Stimulated activated CD8-positive, alpha-beta memory T cell treated with anti-CD3 and anti-CD28 coated beads, Interleukin-15, amount 100 ng/mL, for 4 hours (primary cell): ENCODE measurements around the gene HNRNPH2.
A peak's percentile ranks its signal among the peaks of the same experiment; 100 is the strongest.

Experiments used
- DNase-seq, 2 donors: peaks; one replicate each; pipeline ENCODE4 v3.0.0-alpha.2; 2020; ENCODE audit warnings: low read depth in 2 of 2

Gene HNRNPH2

GRCh38 chrX:101407748-101408531 is at the start of gene HNRNPH2, which contains the start of gene GLA:
TSS of gene HNRNPH2 (plus strand) at chrX:101408222. CDS start at chrX:101411989, 3,767 bp downstream.
TSS of gene GLA (minus strand) at chrX:101407925. CDS start at chrX:101407903, 22 bp downstream.
- DNase-seq: peak; percentile 66 to 80

GRCh38 chrX:101359966-101360365 is 48.1 kb upstream of the HNRNPH2 start:
- no peak for DNase-seq

- DNase-seq: no peak
Measured at GRCh38 chrX:101360390-101360789, 47.6 kb upstream of the HNRNPH2 start.

GRCh38 chrX:101362116-101362515 is 45.9 kb upstream of the HNRNPH2 start:
- DNase-seq: no peak

- no peak for DNase-seq
Measured at GRCh38 chrX:101362757-101363156, 45.3 kb upstream of the HNRNPH2 start.

GRCh38 chrX:101365301-101365795 is 42.7 kb upstream of the HNRNPH2 start:
- no peak for DNase-seq

GRCh38 chrX:101368800-101369199 is 39.2 kb upstream of the HNRNPH2 start:
- DNase-seq: no peak

- DNase-seq: no peak
Measured at GRCh38 chrX:101369687-101370086, 38.3 kb upstream of the HNRNPH2 start.

- no peak for DNase-seq
Measured at GRCh38 chrX:101370888-101371504, 37.0 kb upstream of the HNRNPH2 start.

- no peak for DNase-seq
Measured at GRCh38 chrX:101377547-101377946, 30.5 kb upstream of the HNRNPH2 start.

- no peak for DNase-seq
Measured at GRCh38 chrX:101383679-101384205, 24.3 kb upstream of the HNRNPH2 start.

GRCh38 chrX:101385026-101385684 is 22.9 kb upstream of the HNRNPH2 start:
- no peak for DNase-seq

GRCh38 chrX:101385795-101386541 is 22.1 kb upstream of the HNRNPH2 start, which contains the start of gene BTK:
TSS of gene BTK (minus strand) at chrX:101386191. CDS start at chrX:101375284, 10,907 bp downstream.
- DNase-seq: no peak

GRCh38 chrX:101386542-101386885 is 21.5 kb upstream of the HNRNPH2 start:
- DNase-seq: no peak

- no peak for DNase-seq
Measured at GRCh38 chrX:101388604-101389003, 19.4 kb upstream of the HNRNPH2 start.

GRCh38 chrX:101390664-101391525 is 17.1 kb upstream of the HNRNPH2 start, which contains the start of gene RPL36A:
TSS of gene RPL36A (plus strand) at chrX:101391011. CDS start at chrX:101391044, 33 bp downstream.
- DNase-seq: peak; percentile 68 to 69

GRCh38 chrX:101391831-101392230 is 16.2 kb upstream of the HNRNPH2 start:
- no peak for DNase-seq

GRCh38 chrX:101393530-101394305 is 14.3 kb upstream of the HNRNPH2 start:
- DNase-seq: no peak

- DNase-seq: no peak
Measured at GRCh38 chrX:101394372-101394771, 13.7 kb upstream of the HNRNPH2 start.

- no peak for DNase-seq
Measured at GRCh38 chrX:101395789-101396188, 12.2 kb upstream of the HNRNPH2 start.
